Left ventricle myocardium inferior (tissue), 1 donor: ENCODE data around the gene MCF2L2. TPM values are rescaled to one million over a fixed set of nuclear protein-coding genes. Genes with fewer than 3 reads are reported as not detected.
"Not testable (repeated sequence)": the region's sequence is repeated elsewhere in the genome, so short reads cannot be mapped to it uniquely, and the experiment has no call there.

Source experiments
- DNase-seq: peaks from one replicate; pipeline ENCODE4 v3.0.0-alpha.2; 2020
- H3K27ac ChIP-seq: fragments of 200-600 bp; replicated peaks from 2 replicates; pipeline ENCODE4 v1.8.0; 2021
- H3K27me3 ChIP-seq: fragments of 200-600 bp; 2 replicates; pipeline ENCODE4 v1.8.0; 2021; ENCODE audit warnings: low read depth
- H3K36me3 ChIP-seq: fragments of 200-600 bp; 2 replicates; pipeline ENCODE4 v1.8.0; 2021
- H3K4me1 ChIP-seq: fragments of 200-600 bp; 2 replicates; pipeline ENCODE4 v1.8.0; 2021
- H3K4me3 ChIP-seq: fragments of 200-600 bp; 2 replicates; pipeline ENCODE4 v1.8.0; 2021; ENCODE audit warnings: mild to moderate bottlenecking, moderate library complexity
- H3K9me3 ChIP-seq: fragments of 200-600 bp; replicated peaks from 2 replicates; pipeline ENCODE4 v1.8.0; 2021
- intact Hi-C: fragments of 100-400 bp; cut with micrococcal nuclease; formaldehyde crosslinking; loops from one replicate; pipeline ENCODE4 v1.11.0; 2022
- total RNA-seq: library from RNA; stranded (reverse); fragmentation: NEBNext Ultra II Directional; extraction: Animal tissue kit (Norgen Biotek cat#: 25700); gene quantifications from one replicate; pipeline ENCODE4 v1.2.1, GENCODE V29; 2021
- TF ChIP-seq, protein P1 (sequence below): fragments of 200-600 bp; IDR thresholded peaks from 2 replicates; pipeline ENCODE4 v1.8.0; 2021; ENCODE audit warnings: antibody characterized with exemption, mild to moderate bottlenecking, borderline replicate concordance
- donor health status: DM: no; HTN: yes; CAD: no; lungs with severe emphysema.

The MCF2L2 gene
- total RNA-seq, 1 donor from 2014 or later: 0.91 TPM

DNA sequence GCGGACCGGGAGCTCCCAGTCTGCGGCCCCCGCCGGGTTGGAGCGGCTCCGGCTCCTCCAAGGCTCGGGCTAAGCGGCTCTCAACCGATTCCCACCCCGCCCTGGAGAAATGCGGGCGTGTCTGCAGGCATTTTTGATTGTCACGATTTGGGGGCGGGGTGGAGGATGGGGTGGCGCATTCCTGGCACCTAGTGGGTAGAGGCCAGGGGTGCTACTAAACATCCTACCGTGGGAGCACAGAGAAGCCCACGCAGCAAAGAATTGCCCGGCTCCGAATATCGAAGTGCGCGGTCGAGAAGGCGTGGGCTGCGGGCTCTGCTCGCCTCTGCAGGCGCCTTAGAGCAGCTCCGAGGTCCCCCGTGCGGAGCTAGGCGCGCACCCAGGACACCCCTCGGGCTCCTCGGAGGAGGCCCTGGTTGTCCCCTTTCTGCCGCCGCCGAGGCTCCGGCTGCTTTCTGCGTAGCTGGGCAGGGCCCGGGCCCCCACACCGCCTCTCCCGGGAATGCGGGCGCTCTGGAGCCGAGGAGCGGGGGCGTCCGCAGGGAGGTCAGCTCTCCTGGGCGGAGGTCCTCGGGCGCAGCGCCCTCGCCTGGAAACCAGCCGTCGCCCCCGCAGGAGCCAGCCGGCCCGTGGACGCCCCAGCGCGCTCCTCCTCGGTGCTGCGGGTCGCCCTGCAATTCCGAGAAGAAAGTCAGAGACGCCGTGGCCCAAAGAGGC lies 249.4 kb downstream of the MCF2L2 start:
- TF ChIP-seq, protein P1, sequence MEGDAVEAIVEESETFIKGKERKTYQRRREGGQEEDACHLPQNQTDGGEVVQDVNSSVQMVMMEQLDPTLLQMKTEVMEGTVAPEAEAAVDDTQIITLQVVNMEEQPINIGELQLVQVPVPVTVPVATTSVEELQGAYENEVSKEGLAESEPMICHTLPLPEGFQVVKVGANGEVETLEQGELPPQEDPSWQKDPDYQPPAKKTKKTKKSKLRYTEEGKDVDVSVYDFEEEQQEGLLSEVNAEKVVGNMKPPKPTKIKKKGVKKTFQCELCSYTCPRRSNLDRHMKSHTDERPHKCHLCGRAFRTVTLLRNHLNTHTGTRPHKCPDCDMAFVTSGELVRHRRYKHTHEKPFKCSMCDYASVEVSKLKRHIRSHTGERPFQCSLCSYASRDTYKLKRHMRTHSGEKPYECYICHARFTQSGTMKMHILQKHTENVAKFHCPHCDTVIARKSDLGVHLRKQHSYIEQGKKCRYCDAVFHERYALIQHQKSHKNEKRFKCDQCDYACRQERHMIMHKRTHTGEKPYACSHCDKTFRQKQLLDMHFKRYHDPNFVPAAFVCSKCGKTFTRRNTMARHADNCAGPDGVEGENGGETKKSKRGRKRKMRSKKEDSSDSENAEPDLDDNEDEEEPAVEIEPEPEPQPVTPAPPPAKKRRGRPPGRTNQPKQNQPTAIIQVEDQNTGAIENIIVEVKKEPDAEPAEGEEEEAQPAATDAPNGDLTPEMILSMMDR: peak; percentile 16
- Histone ChIP-seq H3K27ac (no peak overlapping the region), H3K27me3 (peaks cover 73% of the 10 kb centered on the region), H3K9me3 (no peaks in the 10 kb centered on the region), H3K4me3 (peak overlapping the region; percentile 66), H3K4me1 (peaks cover 22% of the 10 kb centered on the region), H3K36me3 (no peaks in the 10 kb centered on the region)
- intact Hi-C loops: no loop called here
- DNase-seq: peak; percentile 29

DNA sequence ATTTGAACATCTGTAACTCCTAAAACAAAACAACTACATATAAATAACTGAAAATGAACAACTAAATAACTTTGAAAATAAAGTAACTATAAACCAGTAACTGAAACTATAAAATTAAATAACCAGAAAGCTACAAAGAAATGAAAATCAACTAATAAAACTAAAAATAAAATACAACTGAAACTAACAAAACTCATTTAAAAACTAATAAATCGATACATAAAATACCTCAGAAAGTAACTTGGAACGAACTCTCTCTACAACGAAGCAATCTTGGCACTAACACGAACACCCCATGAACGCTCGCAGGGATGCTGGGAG lies 249.9 kb downstream of the MCF2L2 start:
- intact Hi-C loops: no loop called here
- peaks cover 22% of the 10 kb centered on the region for H3K4me1 ChIP-seq
- TF ChIP-seq, protein P1: no peak
- no peak for DNase-seq
- H3K9me3 ChIP-seq: no peaks in the 10 kb centered on the region
- H3K36me3 ChIP-seq: no peaks in the 10 kb centered on the region
- no peak overlapping the region for H3K27ac ChIP-seq
- H3K4me3 ChIP-seq: peak overlapping the region; percentile 66
- peaks cover 76% of the 10 kb centered on the region for H3K27me3 ChIP-seq

DNA sequence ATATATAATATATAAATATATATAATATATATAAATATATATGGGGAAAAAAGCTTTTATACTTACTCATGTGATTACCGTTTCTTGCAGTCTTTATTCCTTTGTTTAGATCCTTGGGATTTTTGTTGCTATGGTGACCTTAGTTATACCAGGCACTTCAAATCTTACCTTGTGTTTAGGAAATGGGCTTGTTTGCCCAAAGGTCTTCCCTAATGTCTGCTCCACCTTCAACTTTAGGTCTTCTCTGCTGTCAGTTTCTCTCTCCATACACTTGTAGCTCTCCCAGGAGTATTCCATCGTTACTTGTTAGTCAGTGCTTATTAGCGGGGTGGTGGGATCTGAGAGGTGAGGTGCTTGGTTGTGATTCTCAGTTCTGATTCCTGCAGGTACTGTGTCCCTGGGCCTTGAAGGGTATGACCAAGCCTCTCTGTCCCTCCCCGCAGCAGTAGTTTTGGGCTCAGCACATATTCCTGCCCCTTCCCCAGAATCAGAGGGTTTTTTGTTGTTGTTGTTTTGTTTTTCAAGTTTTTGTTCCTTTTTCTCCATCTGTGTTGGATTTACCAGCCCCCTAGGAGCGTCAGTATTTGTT lies 256.3 kb downstream of the MCF2L2 start:
- Histone ChIP-seq H3K36me3 (no peaks in the 10 kb centered on the region), H3K4me3 (no peak overlapping the region), H3K27me3 (peaks cover 40% of the 10 kb centered on the region), H3K27ac (no peak overlapping the region), H3K9me3 (no peaks in the 10 kb centered on the region), H3K4me1 (no peaks in the 10 kb centered on the region)
- intact Hi-C loops: no loop called here
- no peak for DNase-seq
- TF ChIP-seq, protein P1: no peak

DNA sequence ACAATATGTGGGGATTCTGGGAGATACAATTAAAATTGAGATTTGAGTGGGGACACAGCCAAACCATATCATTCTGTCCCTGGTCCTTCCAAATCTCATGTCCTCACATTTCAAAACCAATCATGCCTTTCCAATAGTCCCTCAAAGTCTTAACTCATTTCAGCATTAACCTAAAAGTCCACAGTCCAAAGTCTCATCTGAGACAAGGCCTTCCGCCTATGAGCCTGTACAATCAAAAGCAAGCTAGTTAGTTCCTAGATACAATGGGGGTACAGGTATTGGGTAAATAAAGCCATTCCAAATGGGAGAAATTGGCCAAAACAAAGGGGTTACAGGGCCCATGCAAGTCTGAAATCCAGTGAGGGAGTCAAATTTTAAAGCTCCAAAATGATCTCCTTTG lies 260.4 kb downstream of the MCF2L2 start:
- H3K4me1 ChIP-seq, H3K36me3 ChIP-seq, H3K27ac ChIP-seq, H3K9me3 ChIP-seq, DNase-seq, intact Hi-C loops, H3K4me3 ChIP-seq: not testable (repeated sequence)
- peaks cover 41% of the 10 kb centered on the region for H3K27me3 ChIP-seq

DNA sequence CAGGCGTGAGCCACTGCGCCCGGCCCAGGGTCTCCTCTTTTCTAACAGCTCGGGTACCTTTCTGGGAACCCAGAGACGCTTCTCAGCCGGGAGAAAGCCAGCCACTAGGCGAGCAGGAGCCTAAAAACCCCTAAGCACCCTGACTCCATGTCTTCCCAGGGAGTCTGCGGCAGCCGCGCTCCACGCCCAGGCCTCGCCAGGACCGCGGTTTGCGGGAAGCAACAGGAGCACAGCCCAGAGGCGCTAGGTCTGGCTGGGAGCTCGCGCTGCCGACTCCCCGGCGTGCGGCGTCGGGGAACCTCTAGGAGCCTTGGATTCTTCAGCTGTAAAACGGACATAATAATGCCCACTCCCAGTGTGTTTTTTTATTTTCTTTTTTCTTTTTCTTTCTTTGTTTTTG lies 264.9 kb downstream of the MCF2L2 start:
- DNase-seq: no peak
- Histone ChIP-seq H3K9me3 (no peaks in the 10 kb centered on the region), H3K27ac (no peak overlapping the region), H3K27me3 (peaks cover 60% of the 10 kb centered on the region), H3K4me3 (no peak overlapping the region), H3K4me1 (peaks cover 13% of the 10 kb centered on the region), H3K36me3 (no peaks in the 10 kb centered on the region)
- intact Hi-C loops: no loop called here
- TF ChIP-seq, protein P1: no peak

DNA sequence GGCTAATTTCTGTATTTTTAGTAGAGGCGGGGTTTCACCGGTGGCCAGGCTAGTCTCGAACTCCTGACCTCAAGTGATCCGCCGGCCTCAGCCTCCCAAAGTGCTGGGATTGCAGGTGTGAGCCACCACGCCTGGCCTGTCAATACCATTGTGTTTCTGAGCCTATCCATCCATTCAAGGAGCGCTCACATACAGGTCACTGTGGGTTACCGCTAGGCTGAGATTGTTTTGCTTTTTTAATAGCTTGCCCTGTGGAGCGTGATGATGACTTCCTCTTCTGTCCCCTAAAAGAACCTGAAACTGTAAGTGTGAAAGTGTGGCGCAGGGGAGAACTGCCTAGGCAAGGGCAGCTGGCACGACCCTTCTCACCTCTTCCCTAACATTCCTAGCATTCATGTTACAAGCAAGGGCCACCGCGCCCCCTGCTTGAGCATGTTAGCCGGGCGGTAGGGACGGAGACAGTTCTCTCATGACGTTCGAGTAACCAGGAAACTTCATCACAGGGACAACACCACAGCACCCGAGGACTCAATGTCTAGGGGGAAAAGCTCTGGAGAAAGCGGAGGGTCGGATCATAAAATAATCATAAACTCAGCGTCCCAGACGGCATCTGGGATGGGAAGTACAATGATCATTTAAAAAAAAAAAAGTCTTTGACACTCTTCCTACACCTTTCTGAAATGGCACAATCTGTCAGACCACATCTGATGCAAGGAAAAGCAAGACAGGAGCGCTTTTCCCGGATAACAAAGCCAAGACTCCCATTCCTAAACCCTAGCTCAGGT lies 266.7 kb downstream of the MCF2L2 start:
- peaks cover 60% of the 10 kb centered on the region for H3K27me3 ChIP-seq
- H3K36me3 ChIP-seq: no peaks in the 10 kb centered on the region
- no peak overlapping the region for H3K27ac ChIP-seq
- TF ChIP-seq, protein P1: no peak
- intact Hi-C loops: no loop called here
- peaks cover 13% of the 10 kb centered on the region for H3K4me1 ChIP-seq
- no peaks in the 10 kb centered on the region for H3K9me3 ChIP-seq
- no peak for DNase-seq
- peak overlapping the region; percentile 73 for H3K4me3 ChIP-seq
